Stimulated activated naive CD8-positive, alpha-beta T cell treated with anti-CD3 and anti-CD28 coated beads, Interleukin-15, Interleukin-2, amounts not matched to agents 100 U/mL and 50 U/mL, for 24 hours (primary cell): Measurements from ENCODE around the gene SEPHS2.
"Not testable (repeated sequence)": the region's sequence is repeated elsewhere in the genome, so short reads cannot be mapped to it uniquely, and the experiment has no call there.

Source experiments
- ATAC-seq: fragments of 150-1000 bp; cut with Tn5 transposase; one replicate; pipeline ENCODE4 v1.10.0; 2021
- DNase-seq: peaks from one replicate; pipeline ENCODE4 v3.0.0; 2021

SEPHS2 gene

DNA sequence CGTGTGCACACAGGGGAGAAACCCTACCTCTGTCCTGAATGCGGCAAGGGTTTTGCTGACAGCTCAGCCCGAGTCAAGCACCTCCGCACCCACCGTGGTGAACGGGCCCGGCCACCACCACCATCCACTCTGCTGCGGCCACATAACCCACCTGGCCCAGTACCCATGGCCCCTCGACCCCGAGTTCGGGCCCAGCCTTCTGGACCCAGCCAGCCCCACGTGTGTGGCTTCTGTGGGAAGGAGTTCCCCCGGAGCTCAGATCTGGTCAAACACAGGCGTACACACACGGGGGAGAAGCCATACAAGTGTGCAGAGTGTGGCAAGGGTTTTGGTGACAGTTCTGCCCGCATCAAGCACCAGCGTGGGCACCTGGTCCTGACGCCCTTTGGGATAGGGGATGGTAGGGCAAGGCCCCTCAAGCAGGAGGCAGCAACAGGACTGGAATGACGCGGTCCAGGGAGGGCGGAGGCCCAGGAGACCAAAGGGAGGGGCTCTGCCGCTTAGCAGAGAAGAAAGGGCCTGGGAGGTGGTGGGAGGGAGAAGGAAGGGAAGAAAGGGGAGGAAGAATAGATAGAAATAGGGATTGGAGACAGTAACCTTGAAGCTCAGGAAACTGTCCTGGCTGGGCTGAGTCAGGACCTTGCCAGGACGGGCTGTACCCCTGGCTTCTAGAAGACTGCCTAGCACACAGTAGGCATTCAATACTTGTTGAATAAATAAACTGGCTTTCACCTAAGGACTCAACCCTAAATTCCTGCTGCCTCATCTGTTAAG, 46.8 kb downstream of the SEPHS2 start:
- DNase-seq (no peak), ATAC-seq (no peak)

DNA sequence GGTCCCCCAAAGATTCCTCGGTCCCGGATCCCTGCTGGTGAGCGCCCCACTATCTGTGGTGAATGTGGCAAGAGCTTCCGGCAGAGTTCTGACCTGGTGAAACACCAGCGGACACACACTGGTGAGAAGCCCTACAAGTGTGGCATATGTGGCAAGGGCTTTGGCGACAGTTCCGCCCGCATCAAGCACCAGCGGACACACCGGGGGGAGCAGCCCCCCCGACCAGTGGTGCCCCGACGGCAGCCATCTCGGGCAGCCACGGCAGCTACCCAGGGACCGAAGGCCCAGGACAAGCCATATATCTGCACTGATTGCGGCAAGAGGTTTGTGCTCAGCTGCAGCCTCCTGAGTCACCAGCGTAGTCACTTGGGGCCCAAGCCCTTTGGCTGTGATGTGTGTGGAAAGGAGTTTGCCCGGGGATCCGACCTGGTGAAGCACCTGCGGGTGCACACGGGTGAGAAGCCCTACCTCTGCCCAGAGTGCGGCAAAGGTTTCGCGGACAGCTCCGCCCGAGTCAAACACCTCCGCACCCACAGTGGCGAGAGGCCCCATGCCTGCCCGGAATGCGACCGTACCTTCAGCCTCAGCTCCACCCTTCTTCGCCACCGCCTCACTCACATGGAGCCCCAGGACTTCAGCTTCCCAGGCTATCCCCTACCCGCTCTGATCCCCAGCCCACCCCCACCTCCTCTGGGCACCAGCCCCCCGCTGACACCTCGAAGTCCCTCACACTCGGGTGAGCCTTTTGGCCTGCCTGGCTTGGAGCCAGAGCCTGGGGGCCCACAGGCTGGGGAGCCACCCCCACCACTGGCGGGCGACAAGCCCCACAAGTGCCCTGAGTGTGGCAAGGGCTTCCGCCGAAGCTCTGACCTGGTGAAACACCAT, 47.7 kb downstream of the SEPHS2 start:
- ATAC-seq (no peak), DNase-seq (no peak)

DNA sequence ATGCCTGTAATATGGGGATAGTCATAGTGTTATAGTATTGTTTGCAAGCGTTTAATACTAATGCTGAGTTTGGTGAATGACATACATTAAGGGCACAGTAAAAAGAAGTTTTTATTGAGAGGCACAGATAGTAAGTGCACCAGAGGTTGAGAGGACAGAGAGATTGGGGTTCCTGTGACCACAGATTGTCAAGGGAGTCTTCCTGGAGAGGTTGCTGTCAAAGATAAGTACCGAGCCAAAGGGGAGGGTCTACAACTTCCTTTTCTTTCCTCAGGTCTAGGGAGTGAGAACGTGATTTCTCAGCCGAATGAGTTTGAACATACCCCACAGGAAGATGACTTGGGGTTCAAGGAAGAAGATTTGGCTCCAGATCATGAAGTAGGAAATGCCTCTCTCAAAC, 48.6 kb downstream of the SEPHS2 start:
- ATAC-seq, result no peak
- DNase-seq, result no peak

DNA sequence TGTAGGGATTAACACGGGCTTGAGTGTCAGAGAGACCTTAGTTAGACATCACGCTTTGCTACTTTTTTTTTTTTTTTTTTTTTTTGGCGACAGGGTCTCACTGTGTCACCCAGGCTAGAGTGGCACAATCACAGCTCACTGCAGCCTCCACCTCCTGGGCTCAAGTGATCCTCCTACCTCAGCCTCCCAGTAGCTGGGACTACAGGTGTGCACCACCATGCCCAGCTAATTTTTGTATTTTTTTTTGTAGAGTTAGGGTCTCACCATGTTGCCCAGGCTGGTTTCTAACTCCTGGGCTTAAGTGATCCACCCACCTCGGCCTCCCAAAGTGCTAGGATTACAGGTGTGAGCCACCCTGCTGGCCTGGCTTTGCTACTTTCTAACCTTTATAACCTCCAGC, 49.0 kb downstream of the SEPHS2 start:
- not testable (repeated sequence) for DNase-seq, ATAC-seq

DNA sequence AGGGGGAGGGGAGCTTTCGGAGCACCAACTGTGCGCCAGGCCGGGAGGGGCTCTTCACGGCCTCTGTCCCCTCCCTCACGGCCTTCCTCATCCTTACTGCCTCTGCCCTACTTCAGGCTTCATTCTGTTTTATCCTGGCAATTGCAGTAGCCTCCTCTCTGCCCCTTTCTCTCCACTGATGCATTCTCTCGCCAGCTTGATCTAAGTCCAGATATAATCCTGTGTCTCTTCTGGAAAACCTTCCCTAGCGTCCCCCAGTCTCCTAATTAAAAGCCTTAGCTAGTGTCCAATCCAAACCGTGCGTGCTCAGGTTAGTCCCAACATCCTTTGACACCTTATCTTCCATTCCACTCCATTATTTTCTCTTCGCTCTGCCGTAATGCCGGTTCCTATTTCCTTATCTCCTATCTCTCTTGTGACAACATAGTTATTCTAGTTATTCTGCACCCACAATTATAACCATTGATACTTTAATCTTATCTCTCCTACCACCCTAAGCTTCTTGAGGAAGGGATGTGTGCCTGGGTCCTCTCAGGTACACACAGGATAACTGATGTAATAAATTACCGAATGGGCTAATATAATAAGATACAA, 49.6 kb downstream of the SEPHS2 start:
- ATAC-seq (no peak), DNase-seq (no peak)

DNA sequence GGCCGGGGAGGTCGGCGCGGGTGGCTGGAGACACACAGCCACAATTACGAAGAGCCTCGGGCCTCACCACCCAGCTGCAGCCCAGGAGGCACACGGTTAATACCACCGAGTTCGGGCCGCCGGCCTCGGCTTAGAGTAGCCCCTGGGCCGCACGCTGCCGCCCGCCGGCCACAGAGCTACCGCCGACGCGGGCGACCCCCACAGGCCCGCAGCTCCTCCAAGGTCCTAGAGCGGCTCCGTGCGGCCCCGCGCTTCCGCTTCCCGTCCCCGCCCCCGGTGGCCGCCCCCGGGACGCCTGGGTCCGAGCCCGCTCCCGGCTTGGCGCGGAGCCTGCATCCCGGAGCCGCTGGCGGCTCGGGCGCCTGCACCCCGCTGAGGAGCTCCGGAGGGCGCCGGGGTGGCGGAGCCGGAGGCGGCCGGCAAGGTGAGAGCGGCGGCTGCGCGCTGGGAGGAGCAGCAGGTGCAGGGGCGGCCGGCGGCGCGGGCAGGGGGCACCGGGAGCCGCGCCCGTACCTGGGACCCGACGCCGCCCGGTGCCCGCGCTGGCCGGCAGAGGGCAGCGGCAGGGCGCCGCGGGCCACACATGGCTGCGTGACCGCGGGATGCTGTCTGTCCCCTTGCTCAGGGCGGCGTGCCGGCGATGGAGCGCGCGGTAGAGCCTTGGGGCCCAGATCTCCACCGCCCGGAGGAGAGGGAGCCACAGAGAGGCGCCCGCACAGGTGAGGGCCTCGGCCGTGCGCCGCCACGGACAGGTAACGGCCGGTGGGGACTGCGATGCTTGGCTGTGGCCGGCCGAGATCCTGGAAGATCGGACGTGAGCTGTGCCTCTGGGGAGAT, 50.3 kb downstream of the SEPHS2 start, which contains the start of gene ZNF48:
ZNF48 (plus strand) TSS at position 266 of the 837 bp plus-strand sequence; CDS start at position 641, 375 bp downstream.
- ATAC-seq (peak; percentile 64), DNase-seq (peak; percentile 73)

DNA sequence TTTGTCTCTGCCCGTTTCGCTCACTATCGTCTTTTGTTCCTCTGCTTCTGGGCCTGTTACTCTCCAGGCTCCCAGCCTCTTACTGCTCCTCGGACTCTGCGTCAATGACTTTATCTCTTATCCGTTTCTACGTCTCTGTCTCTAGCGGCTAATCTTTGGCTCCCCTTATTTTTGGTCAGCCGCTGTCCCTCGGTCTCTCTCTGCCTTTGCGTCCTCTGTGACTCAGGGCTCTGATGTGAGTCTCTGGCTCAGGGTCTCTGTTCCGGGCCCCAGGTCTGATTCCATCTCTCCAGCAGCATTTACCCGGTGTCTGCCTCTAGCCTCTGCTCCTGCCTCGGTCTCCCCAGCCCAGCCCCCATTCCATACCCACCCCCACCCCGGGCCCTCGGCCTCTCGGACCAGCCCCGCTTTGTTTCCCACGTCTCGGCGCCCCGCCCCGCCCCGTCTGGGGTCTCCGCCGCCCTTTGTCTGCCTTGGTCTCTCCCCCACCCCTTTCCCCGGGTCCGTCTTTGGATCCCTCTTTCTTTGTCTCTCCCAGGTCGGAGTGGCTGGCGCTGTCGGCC, 51.0 kb downstream of the SEPHS2 start:
- no peak for ATAC-seq
- no peak for DNase-seq
